GM23338 (cell line): ENCODE results near the gene GFER. TPM values are rescaled to one million over a fixed set of nuclear protein-coding genes. Genes with fewer than 3 reads are reported as not detected.

Experiments used
- ATAC-seq: fragments of 200-7000 bp; cut with Tn5 transposase; 3 replicates; pipeline ENCODE4 v1.9.1; 2020
- DNase-seq: peaks from one replicate; pipeline ENCODE4 v3.0.0-alpha.2; 2015; ENCODE audit warnings: low spot score
- H2AFZ ChIP-seq: fragments of 200-600 bp; sonication (generic); 2 replicates; pipeline ENCODE4 v1.8.0; 2016; ENCODE audit warnings: antibody characterized with exemption, mild to moderate bottlenecking, moderate library complexity
- H3F3A ChIP-seq: fragments of 200-600 bp; sonication (generic); replicated peaks from 2 replicates; pipeline ENCODE4 v1.8.0; 2017; ENCODE audit warnings: antibody characterized with exemption, mixed run types, low read depth
- H3K27ac ChIP-seq: fragments of 200-600 bp; sonication (generic); 2 replicates; pipeline ENCODE4 v1.6.1; 2016; ENCODE audit warnings: low read depth
- H3K27me3 ChIP-seq: fragments of 200-600 bp; sonication (generic); 2 replicates; pipeline ENCODE4 v1.8.0; 2016; ENCODE audit warnings: mild to moderate bottlenecking, mixed run types, moderate library complexity; ENCODE audit not compliant: insufficient read depth
- H3K36me3 ChIP-seq: fragments of 200-600 bp; sonication (generic); 2 replicates; pipeline ENCODE4 v1.8.0; 2016; ENCODE audit warnings: mild to moderate bottlenecking; ENCODE audit not compliant: insufficient read depth
- H3K4me1 ChIP-seq: fragments of 200-600 bp; sonication (generic); 2 replicates; pipeline ENCODE4 v1.8.0; 2016; ENCODE audit warnings: mild to moderate bottlenecking, moderate library complexity; ENCODE audit not compliant: insufficient read depth
- H3K4me2 ChIP-seq: fragments of 200-600 bp; sonication (generic); 2 replicates; pipeline ENCODE4 v1.7.1; 2017; ENCODE audit warnings: mixed run types
- H3K4me3 ChIP-seq: fragments of 200-600 bp; sonication (generic); 2 replicates; pipeline ENCODE4 v1.6.1; 2016; ENCODE audit warnings: mixed run types
- H3K79me2 ChIP-seq: fragments of 200-600 bp; sonication (generic); replicated peaks from 2 replicates; pipeline ENCODE4 v1.8.0; 2017; ENCODE audit warnings: mild to moderate bottlenecking; ENCODE audit not compliant: insufficient read depth
- H3K9me2 ChIP-seq: fragments of 200-600 bp; sonication (generic); 2 replicates; pipeline ENCODE4 v1.8.0; 2017; ENCODE audit not compliant: insufficient read depth
- H4K20me1 ChIP-seq: fragments of 200-600 bp; sonication (generic); replicated peaks from 2 replicates; pipeline ENCODE4 v1.8.0; 2017; ENCODE audit warnings: mild to moderate bottlenecking; ENCODE audit not compliant: insufficient read depth
- H3K27ac Mint-ChIP-seq: 2 replicates; pipeline ENCODE4 v1.8.0; 2020; ENCODE audit warnings: inconsistent platforms, mild to moderate bottlenecking, moderate library complexity, mixed read lengths
- H3K27me3 Mint-ChIP-seq: 3 replicates; pipeline ENCODE4 v1.8.0; 2022; ENCODE audit warnings: low read depth, mild to moderate bottlenecking, moderate library complexity, mixed read lengths, inconsistent platforms; ENCODE audit not compliant: insufficient read depth, poor library complexity
- H3K36me3 Mint-ChIP-seq: 3 replicates; pipeline ENCODE4 v1.8.0; 2021; ENCODE audit warnings: low read depth, mild to moderate bottlenecking, inconsistent platforms, moderate library complexity, mixed read lengths
- H3K4me1 Mint-ChIP-seq: 3 replicates; pipeline ENCODE4 v1.8.0; 2020; ENCODE audit warnings: mild to moderate bottlenecking, inconsistent platforms, mixed read lengths
- H3K4me3 Mint-ChIP-seq: 3 replicates; pipeline ENCODE4 v1.8.0; 2021; ENCODE audit warnings: moderate library complexity, mild to moderate bottlenecking, inconsistent platforms, mixed read lengths
- H3K9me3 Mint-ChIP-seq: 3 replicates; pipeline ENCODE4 v1.8.0; 2020; ENCODE audit warnings: moderate library complexity, mild to moderate bottlenecking, inconsistent platforms, mixed read lengths
- CREB1 ChIP-seq: fragments of 250-450 bp; sonication (Bioruptor Pico); IDR thresholded peaks from 2 replicates; pipeline ENCODE4 v1.5.0; 2020; ENCODE audit warnings: low read depth, mild to moderate bottlenecking, moderate library complexity
- CTCF ChIP-seq, 2 experiments: fragments of 200-600 bp in 1 of 2; sonication (generic) in 1 of 2; conservative IDR thresholded peaks; 2 replicates each; pipeline versions ENCODE4 v1.5.1 to v1.6.1; 2016 to 2017; ENCODE audit warnings: antibody characterized with exemption in 2 of 2, low read depth in 2 of 2, mild to moderate bottlenecking in 2 of 2, moderate library complexity in 1 of 2
- ETS1 ChIP-seq: IDR thresholded peaks from 2 replicates; pipeline ENCODE4 v1.6.1; 2016; ENCODE audit warnings: antibody characterized with exemption
- EZH2 ChIP-seq: fragments of 200-600 bp; sonication (generic); IDR thresholded peaks from one replicate; pipeline ENCODE4 v1.8.0; 2017; ENCODE audit warnings: antibody characterized with exemption, mild to moderate bottlenecking, low read depth; ENCODE audit not compliant: unreplicated experiment
- EZH2phosphoT487 ChIP-seq: fragments of 200-600 bp; sonication (generic); IDR thresholded peaks from one replicate; pipeline ENCODE4 v1.8.1; 2018; ENCODE audit warnings: antibody characterized with exemption; ENCODE audit not compliant: unreplicated experiment
- JUNB ChIP-seq: IDR thresholded peaks from one replicate; pipeline ENCODE4 v1.6.1; 2016; ENCODE audit warnings: antibody characterized with exemption; ENCODE audit not compliant: unreplicated experiment
- NANOG ChIP-seq: IDR thresholded peaks from 2 replicates; pipeline ENCODE4 v1.6.1; 2016; ENCODE audit warnings: antibody characterized with exemption, borderline replicate concordance
- POLR2AphosphoS5 ChIP-seq: IDR thresholded peaks from 2 replicates; pipeline ENCODE4 v1.6.1; 2016; ENCODE audit warnings: antibody characterized with exemption, low read depth
- STAT1 ChIP-seq: IDR thresholded peaks from one replicate; pipeline ENCODE4 v1.6.1; 2016; ENCODE audit warnings: antibody characterized with exemption; ENCODE audit not compliant: unreplicated experiment
- ZNF114 ChIP-seq: fragments of 250-450 bp; sonication (Bioruptor Pico); IDR thresholded peaks from 2 replicates; pipeline ENCODE4 v1.5.0; 2020; ENCODE audit warnings: mild to moderate bottlenecking, moderate library complexity
- ZNF331 ChIP-seq: fragments of 250-450 bp; sonication (Bioruptor Pico); IDR thresholded peaks from 2 replicates; pipeline ENCODE4 v1.5.0; 2020; ENCODE audit warnings: low read depth, mild to moderate bottlenecking, moderate library complexity
- polyA plus RNA-seq: library from polyadenylated mRNA; unstranded; fragments of >200 nt; fragmentation: Nextera tagmentation; extraction: Ambion mirVana; gene quantifications from 2 replicates; pipeline ENCODE4 v1.2.1, GENCODE V29; 2016
- total RNA-seq: library from RNA; depleted of rRNA; stranded (reverse); fragments of >200 nt; shearing (Covaris generic); gene quantifications from 2 replicates; pipeline ENCODE4 v1.2.3, GENCODE V29; 2014
- TF ChIP-seq, protein P1 (sequence below): fragments of 250-450 bp; sonication (Bioruptor Pico); IDR thresholded peaks from 2 replicates; pipeline ENCODE4 v1.5.0; 2020; ENCODE audit warnings: mild to moderate bottlenecking, moderate library complexity

GFER gene
- total and polyA plus RNA-seq, 2 experiments from 2014 or later, result 40.1 to 64.5 TPM

DNA sequence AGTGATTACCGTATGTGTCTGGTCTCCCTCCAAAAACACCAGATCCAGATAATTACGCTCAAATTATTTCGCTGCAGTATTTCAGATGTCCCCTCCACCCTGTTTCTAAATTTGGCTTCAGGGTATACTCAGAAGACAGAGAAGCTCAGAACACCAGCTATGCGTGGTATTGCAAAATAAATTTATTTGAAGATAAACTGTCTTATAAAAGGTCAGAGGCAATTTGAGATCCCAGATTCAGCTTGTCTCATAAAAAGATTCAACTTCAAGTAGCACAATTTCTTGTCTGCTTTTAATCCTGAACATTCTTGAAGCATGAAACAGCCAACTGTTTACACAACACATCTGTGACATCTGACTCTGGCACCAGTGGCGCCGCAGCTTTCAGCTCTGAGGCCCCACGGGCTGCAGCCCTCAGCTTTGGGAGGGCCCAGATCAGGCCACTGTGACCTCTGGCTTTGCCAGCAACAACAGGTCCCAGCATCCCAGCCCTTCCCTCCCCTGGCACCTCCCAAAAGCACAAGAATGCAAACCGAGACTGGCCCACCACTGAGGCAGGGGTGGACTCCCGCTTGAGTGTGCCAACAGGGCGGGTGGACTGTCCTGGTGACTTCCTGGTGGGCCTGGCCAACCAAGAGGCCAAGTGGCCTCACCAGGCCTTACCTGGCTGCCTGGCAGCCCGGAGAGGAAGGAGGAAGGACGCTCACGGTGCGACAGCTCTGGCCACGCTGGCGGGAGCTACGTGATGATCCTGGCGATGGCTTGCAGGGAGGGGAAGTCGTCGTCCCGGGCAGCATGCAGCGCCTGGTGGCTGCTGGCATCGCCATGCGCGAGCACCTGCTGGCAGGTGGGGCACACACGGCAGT, 13.7 kb downstream of the GFER start:
- H3K9me2 ChIP-seq, result no peaks in the 10 kb centered on the region
- no peak overlapping the region for H2AFZ ChIP-seq
- H4K20me1 ChIP-seq, result peaks cover 2% of the 10 kb centered on the region; the same call in 1 of the 2 replicates
- no peak overlapping the region for H3K27ac Mint-ChIP-seq
- no peaks in the 10 kb centered on the region for H3K4me1 ChIP-seq
- no peak overlapping the region for H3K4me3 ChIP-seq
- H3K27me3 ChIP-seq, result no peaks in the 10 kb centered on the region
- peaks cover 2% of the 10 kb centered on the region; the same call in 2 of the 3 replicates for H3K4me1 Mint-ChIP-seq
- H3K36me3 ChIP-seq, result no peaks in the 10 kb centered on the region; the same call in 1 of the 2 replicates
- H3K36me3 Mint-ChIP-seq, result peaks cover 31% of the 10 kb centered on the region
- H3K79me2 ChIP-seq, result peaks cover 4% of the 10 kb centered on the region; the same call in 1 of the 2 replicates
- no peak overlapping the region; the same call in 2 of the 3 replicates for H3K4me3 Mint-ChIP-seq
- peaks cover 3% of the 10 kb centered on the region for H3K27me3 Mint-ChIP-seq
- no peak overlapping the region for H3K27ac ChIP-seq
- H3K9me3 Mint-ChIP-seq, result no peaks in the 10 kb centered on the region
- no peak overlapping the region for H3K4me2 ChIP-seq
- DNase-seq (no peak), ATAC-seq (no peak)
- TF ChIP-seq POLR2AphosphoS5 (no peak), ZNF331 (CRISPR knock-in tag) (no peak), ZNF114 (no peak), CTCF (conservative IDR thresholded peaks at IDR 0.05; ENCODE audit: low read depth in 2 of 2) (no peak), ETS1 (no peak), STAT1 (no peak), JUNB (no peak), CREB1 (CRISPR knock-in tag) (no peak), NANOG (no peak), EZH2 (no peak), EZH2phosphoT487 (no peak)
- TF ChIP-seq, protein P1, sequence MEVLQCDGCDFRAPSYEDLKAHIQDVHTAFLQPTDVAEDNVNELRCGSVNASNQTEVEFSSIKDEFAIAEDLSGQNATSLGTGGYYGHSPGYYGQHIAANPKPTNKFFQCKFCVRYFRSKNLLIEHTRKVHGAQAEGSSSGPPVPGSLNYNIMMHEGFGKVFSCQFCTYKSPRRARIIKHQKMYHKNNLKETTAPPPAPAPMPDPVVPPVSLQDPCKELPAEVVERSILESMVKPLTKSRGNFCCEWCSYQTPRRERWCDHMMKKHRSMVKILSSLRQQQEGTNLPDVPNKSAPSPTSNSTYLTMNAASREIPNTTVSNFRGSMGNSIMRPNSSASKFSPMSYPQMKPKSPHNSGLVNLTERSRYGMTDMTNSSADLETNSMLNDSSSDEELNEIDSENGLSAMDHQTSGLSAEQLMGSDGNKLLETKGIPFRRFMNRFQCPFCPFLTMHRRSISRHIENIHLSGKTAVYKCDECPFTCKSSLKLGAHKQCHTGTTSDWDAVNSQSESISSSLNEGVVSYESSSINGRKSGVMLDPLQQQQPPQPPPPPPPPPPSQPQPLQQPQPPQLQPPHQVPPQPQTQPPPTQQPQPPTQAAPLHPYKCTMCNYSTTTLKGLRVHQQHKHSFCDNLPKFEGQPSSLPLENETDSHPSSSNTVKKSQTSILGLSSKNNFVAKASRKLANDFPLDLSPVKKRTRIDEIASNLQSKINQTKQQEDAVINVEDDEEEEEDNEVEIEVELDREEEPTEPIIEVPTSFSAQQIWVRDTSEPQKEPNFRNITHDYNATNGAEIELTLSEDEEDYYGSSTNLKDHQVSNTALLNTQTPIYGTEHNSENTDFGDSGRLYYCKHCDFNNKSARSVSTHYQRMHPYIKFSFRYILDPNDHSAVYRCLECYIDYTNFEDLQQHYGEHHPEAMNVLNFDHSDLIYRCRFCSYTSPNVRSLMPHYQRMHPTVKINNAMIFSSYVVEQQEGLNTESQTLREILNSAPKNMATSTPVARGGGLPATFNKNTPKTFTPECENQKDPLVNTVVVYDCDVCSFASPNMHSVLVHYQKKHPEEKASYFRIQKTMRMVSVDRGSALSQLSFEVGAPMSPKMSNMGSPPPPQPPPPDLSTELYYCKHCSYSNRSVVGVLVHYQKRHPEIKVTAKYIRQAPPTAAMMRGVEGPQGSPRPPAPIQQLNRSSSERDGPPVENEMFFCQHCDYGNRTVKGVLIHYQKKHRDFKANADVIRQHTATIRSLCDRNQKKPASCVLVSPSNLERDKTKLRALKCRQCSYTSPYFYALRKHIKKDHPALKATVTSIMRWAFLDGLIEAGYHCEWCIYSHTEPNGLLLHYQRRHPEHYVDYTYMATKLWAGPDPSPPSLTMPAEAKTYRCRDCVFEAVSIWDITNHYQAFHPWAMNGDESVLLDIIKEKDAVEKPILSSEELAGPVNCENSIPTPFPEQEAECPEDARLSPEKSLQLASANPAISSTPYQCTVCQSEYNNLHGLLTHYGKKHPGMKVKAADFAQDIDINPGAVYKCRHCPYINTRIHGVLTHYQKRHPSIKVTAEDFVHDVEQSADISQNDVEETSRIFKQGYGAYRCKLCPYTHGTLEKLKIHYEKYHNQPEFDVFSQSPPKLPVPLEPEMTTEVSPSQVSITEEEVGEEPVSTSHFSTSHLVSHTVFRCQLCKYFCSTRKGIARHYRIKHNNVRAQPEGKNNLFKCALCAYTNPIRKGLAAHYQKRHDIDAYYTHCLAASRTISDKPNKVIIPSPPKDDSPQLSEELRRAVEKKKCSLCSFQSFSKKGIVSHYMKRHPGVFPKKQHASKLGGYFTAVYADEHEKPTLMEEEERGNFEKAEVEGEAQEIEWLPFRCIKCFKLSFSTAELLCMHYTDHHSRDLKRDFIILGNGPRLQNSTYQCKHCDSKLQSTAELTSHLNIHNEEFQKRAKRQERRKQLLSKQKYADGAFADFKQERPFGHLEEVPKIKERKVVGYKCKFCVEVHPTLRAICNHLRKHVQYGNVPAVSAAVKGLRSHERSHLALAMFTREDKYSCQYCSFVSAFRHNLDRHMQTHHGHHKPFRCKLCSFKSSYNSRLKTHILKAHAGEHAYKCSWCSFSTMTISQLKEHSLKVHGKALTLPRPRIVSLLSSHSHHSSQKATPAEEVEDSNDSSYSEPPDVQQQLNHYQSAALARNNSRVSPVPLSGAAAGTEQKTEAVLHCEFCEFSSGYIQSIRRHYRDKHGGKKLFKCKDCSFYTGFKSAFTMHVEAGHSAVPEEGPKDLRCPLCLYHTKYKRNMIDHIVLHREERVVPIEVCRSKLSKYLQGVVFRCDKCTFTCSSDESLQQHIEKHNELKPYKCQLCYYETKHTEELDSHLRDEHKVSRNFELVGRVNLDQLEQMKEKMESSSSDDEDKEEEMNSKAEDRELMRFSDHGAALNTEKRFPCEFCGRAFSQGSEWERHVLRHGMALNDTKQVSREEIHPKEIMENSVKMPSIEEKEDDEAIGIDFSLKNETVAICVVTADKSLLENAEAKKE (CRISPR knock-in tag), result no peak
- H3F3A ChIP-seq, result 0 out of 2 replicates have a peak, but pooled peaks cover 10% of the 10 kb centered on the region
